ENCODE measurements around the gene CTDSPL2.
A peak's percentile ranks its signal among the peaks of the same experiment; 100 is the strongest.

GRCh38 chr15:44426975-44427755, at the start of gene CTDSPL2:
- peak; percentile 93 for TF ChIP-seq POLR2A (IDR thresholded peaks at IDR 0.05; ENCODE audit: low read depth, low read length)
- TF ChIP-seq CTCF (IDR thresholded peaks at IDR 0.05 in 2 of 3, conservative IDR thresholded peaks at IDR 0.05 in 1 of 3; ENCODE audit: control insufficient read depth in 2 of 3, extremely low read depth in 1 of 3, insufficient read depth in 1 of 3, low read depth in 3 of 3, low read length in 3 of 3) = peak; percentile 24 to 39 (median 37); a peak in 5 of 6 replicates
- no peak for TF ChIP-seq NFYA (IDR thresholded peaks at IDR 0.05; ENCODE audit: borderline replicate concordance, low read depth, low read length)
- TF ChIP-seq STAT3 (IDR thresholded peaks at IDR 0.05; ENCODE audit: low read depth, low read length) = no peak
- TF ChIP-seq SMARCA5 (IDR thresholded peaks at IDR 0.05) = 0 out of 2 replicates have a peak, but pooled peaks have one; percentile 45
- TF ChIP-seq TAF1 (IDR thresholded peaks at IDR 0.05; ENCODE audit: borderline replicate concordance, low read depth, low read length) = peak; percentile 79

Measured in GM12878 (cell line).